Endothelial cell of umbilical vein (primary cell): ENCODE data around the gene POU5F1. TPM values are rescaled to one million over a fixed set of nuclear protein-coding genes. Genes with fewer than 3 reads are reported as not detected.

Experiments
- BruUV-seq: library from RNA; stranded (reverse); fragments of 400-500 nt; replicated peaks from 2 replicates; lab custom pipeline; 2021; lab: Mats Ljungman, UMichigan
- CTCF ChIA-PET: fragments of 300-600, 350-600 bp; sonication (Branson Sonifier 250); formaldehyde crosslinking; loops from one replicate; lab custom pipeline; 2021; ENCODE audit warnings: antibody characterized with exemption, inconsistent platforms; lab: Charles Lee
- POLR2A ChIA-PET: fragments of 300-600, 350-600 bp; sonication (Branson Sonifier 250); formaldehyde crosslinking; loops from one replicate; lab custom pipeline; 2021; ENCODE audit warnings: antibody characterized with exemption, inconsistent platforms; lab: Charles Lee
- DNase-seq: peaks from one replicate; pipeline ENCODE4 v3.0.0-alpha.2; 2011; ENCODE audit warnings: low read depth, low spot score
- FAIRE-seq: peaks from 2 replicates; lab custom pipeline; 2011; peaks lifted over from hg19 to GRCh38; lab: Jason Lieb, UNC
- H2AFZ ChIP-seq: 2 replicates; pipeline ENCODE4 v1.6.0; 2012; ENCODE audit warnings: low read depth, low read length, control low read depth, inconsistent platforms
- H3K27ac ChIP-seq: 2 replicates; pipeline ENCODE4 v1.5.1; 2011; ENCODE audit warnings: low read depth, mild to moderate bottlenecking, control low read depth, low read length, moderate library complexity; ENCODE audit not compliant: insufficient read depth
- H3K27me3 ChIP-seq, 2 experiments: 2 replicates each; pipeline versions ENCODE4 v1.6.0 to v1.6.1; 2011; ENCODE audit warnings: low read length in 2 of 2, mixed read lengths in 1 of 2; ENCODE audit not compliant: control insufficient read depth in 2 of 2, insufficient read depth in 2 of 2
- H3K36me3 ChIP-seq, 2 experiments: 2 replicates in 1 of 2; 3 replicates in 1 of 2; pipeline ENCODE4 v1.5.1; 2011; ENCODE audit warnings: low read length in 2 of 2, mild to moderate bottlenecking in 1 of 2, moderate library complexity in 1 of 2; ENCODE audit not compliant: control insufficient read depth in 2 of 2, insufficient read depth in 2 of 2; ENCODE audit errors: extremely low read depth in 1 of 2
- H3K4me1 ChIP-seq: 3 replicates; pipeline ENCODE4 v1.5.1; 2011; ENCODE audit warnings: mild to moderate bottlenecking, low read length; ENCODE audit not compliant: control insufficient read depth, insufficient read depth; ENCODE audit errors: extremely low read depth
- H3K4me2 ChIP-seq: 2 replicates; pipeline ENCODE4 v1.6.1; 2011; ENCODE audit warnings: low read length, control low read depth, mixed read lengths; ENCODE audit not compliant: insufficient read depth
- H3K4me3 ChIP-seq, 3 experiments: fragments of 200-600 bp in 1 of 3; sonication (generic), shearing (Covaris generic) in 1 of 3; replicated peaks in 1 of 3; 2 replicates each; pipeline ENCODE4 v1.5.1; 2011 to 2016; ENCODE audit warnings: control low read depth in 3 of 3, low read length in 3 of 3, mild to moderate bottlenecking in 2 of 3, inconsistent platforms in 1 of 3, low read depth in 1 of 3, moderate library complexity in 1 of 3; ENCODE audit not compliant: insufficient read depth in 1 of 3
- H3K79me2 ChIP-seq: 2 replicates; pipeline ENCODE4 v1.6.0; 2012; ENCODE audit warnings: low read length, inconsistent platforms; ENCODE audit not compliant: control insufficient read depth, insufficient read depth
- H3K9ac ChIP-seq: replicated peaks from 2 replicates; pipeline ENCODE3; 2011; ENCODE audit warnings: low read length, control low read depth; ENCODE audit not compliant: insufficient read depth; ENCODE audit errors: extremely low read depth
- H3K9me1 ChIP-seq: replicated peaks from 3 replicates; pipeline ENCODE4 v1.6.0; 2011; ENCODE audit warnings: mild to moderate bottlenecking, low read length; ENCODE audit not compliant: control insufficient read depth, insufficient read depth; ENCODE audit errors: extremely low read depth
- H3K9me3 ChIP-seq: replicated peaks from 2 replicates; pipeline ENCODE4 v1.5.1; 2012; ENCODE audit warnings: low read length, inconsistent platforms; ENCODE audit not compliant: control insufficient read depth, insufficient read depth
- H4K20me1 ChIP-seq: replicated peaks from 2 replicates; pipeline ENCODE3; 2011; ENCODE audit warnings: mild to moderate bottlenecking, low read length; ENCODE audit not compliant: control insufficient read depth, insufficient read depth; ENCODE audit errors: extremely low read depth
- CTCF ChIP-seq, 2 donors: IDR thresholded peaks; 1 replicate in 1 of 2; 2 replicates in 1 of 2; pipeline ENCODE4 v1.5.1; 2011; ENCODE audit warnings: low read length in 2 of 2, mild to moderate bottlenecking in 2 of 2, moderate library complexity in 2 of 2, control low read depth in 1 of 2, inconsistent platforms in 1 of 2, low read depth in 1 of 2; ENCODE audit not compliant: insufficient read depth in 1 of 2; ENCODE audit errors: extremely low read depth in 1 of 2
- GATA2 ChIP-seq: IDR thresholded peaks from 2 replicates; pipeline ENCODE4 v1.7.0; 2011; ENCODE audit warnings: low read depth, mild to moderate bottlenecking, moderate library complexity, mixed read lengths, low read length; ENCODE audit not compliant: insufficient read length, insufficient read depth
- JUN ChIP-seq: IDR thresholded peaks from 2 replicates; pipeline ENCODE4 v1.6.1; 2011; ENCODE audit warnings: borderline replicate concordance, low read depth; ENCODE audit not compliant: insufficient read length, insufficient read depth
- MAX ChIP-seq: IDR thresholded peaks from 2 replicates; pipeline ENCODE4 v1.6.1; 2011; ENCODE audit not compliant: insufficient read depth, insufficient read length
- MYC ChIP-seq: IDR thresholded peaks from one replicate; pipeline ENCODE4 v1.6.1; 2011; ENCODE audit warnings: mild to moderate bottlenecking, low read depth, low read length
- POLR2A ChIP-seq: IDR thresholded peaks from 2 replicates; pipeline ENCODE4 v1.6.1; 2012; ENCODE audit warnings: low read depth, mild to moderate bottlenecking, control low read depth, low read length
- POLR2AphosphoS5 ChIP-seq: IDR thresholded peaks from 2 replicates; pipeline ENCODE4 v1.6.1; 2012; ENCODE audit warnings: low read depth, mild to moderate bottlenecking, control low read depth, low read length, moderate library complexity; ENCODE audit not compliant: insufficient read depth
- dilution Hi-C: fragments of 300-500 bp; cut with MboI; formaldehyde crosslinking; loops from one replicate; pipeline ENCODE4 v1.15.0; 2019; ENCODE audit warnings: low sequenced_read_pairs; ENCODE audit not compliant: extremely low pct_ligation_motif_present
- intact Hi-C: fragments of 100-400 bp; cut with micrococcal nuclease; formaldehyde crosslinking; loops from one replicate; pipeline ENCODE4 v1.10.0; 2022
- polyA plus RNA-seq, 4 experiments: library from polyadenylated mRNA; depleted of rRNA in 3 of 4; stranded (reverse) in 3 of 4; unstranded in 1 of 4; fragments of >200 nt; gene quantifications; 2 replicates each; pipeline versions ENCODE4 v1.2.1 to v1.2.3, GENCODE V29; 2011 to 2012; ENCODE audit warnings: missing spikeins in 1 of 4
- total RNA-seq: library from RNA; stranded (reverse); gene quantifications from 2 replicates; pipeline ENCODE4 v1.2.3, GENCODE V29; 2021

Gene POU5F1
- total and polyA plus RNA-seq, 2 donors (not counting 3 experiments of a cell fraction or from before 2014, with no cell fraction given), result 0.63 TPM; not detected in 1

GRCh38 chr6:31132806-31133205 is 37.7 kb downstream of the POU5F1 start:
- intact Hi-C loops, result no loop called here

More at GRCh38 chr6:31132806-31133205, 37.7 kb downstream of the POU5F1 start:
- no peaks in the 10 kb centered on the region for H3K9me1 ChIP-seq
- no peaks in the 10 kb centered on the region for H3K4me1 ChIP-seq
- dilution Hi-C loops, result no loop called here
- H3K4me2 ChIP-seq, result no peak overlapping the region
- H3K36me3 ChIP-seq, result no peaks in the 10 kb centered on the region
- FAIRE-seq (no peak), DNase-seq (no peak)
- H2AFZ ChIP-seq, result no peak overlapping the region
- no peaks in the 10 kb centered on the region for H4K20me1 ChIP-seq
- no peaks in the 10 kb centered on the region for H3K79me2 ChIP-seq
- H3K27me3 ChIP-seq, result peaks cover 3 to 6% of the 10 kb centered on the region in 2 experiments
- no peak overlapping the region for H3K4me3 ChIP-seq
- no peaks in the 10 kb centered on the region for H3K9me3 ChIP-seq
- BruUV-seq, result no TSS peak
- no peak for TF ChIP-seq JUN
- no peak for TF ChIP-seq MAX
- TF ChIP-seq POLR2AphosphoS5, result no peak
- no peak for TF ChIP-seq POLR2A
- no peak for TF ChIP-seq GATA2
- TF ChIP-seq CTCF (IDR thresholded peaks at IDR 0.05; ENCODE audit: extremely low read depth in 1 of 2, insufficient read depth in 1 of 2, low read depth in 1 of 2, low read length in 2 of 2), result no peak
- no peak for TF ChIP-seq MYC
- ChIA-PET CTCF (interaction anchor here (1.2 to 10.6 kb wide), 3 partner anchors 17 to 59 kb away, joined by 3 to 71 read pairs (median 26); partner anchors contain the start of gene PSORS1C1), POLR2A (no interaction called here)
- H3K9ac ChIP-seq, result no peak overlapping the region
- H3K27ac ChIP-seq, result no peak overlapping the region
